Activated effector memory CD4-positive, alpha-beta T cell treated with anti-CD3 and anti-CD28 coated beads, Interleukin-2, amount 50 U/mL, for 16 hours (primary cell): ENCODE data around the gene ABLIM2.

Experiments used
- DNase-seq: peaks from one replicate; pipeline ENCODE4 v3.0.0-alpha.2; 2020

Gene ABLIM2

GRCh38 chr4:8192748-8193738 is 34.4 kb upstream of the ABLIM2 start:
- no peak for DNase-seq

- DNase-seq: no peak
Observed at GRCh38 chr4:8191136-8191747, 32.6 kb upstream of the ABLIM2 start.

GRCh38 chr4:8189551-8190466 is 31.2 kb upstream of the ABLIM2 start:
- no peak for DNase-seq

- DNase-seq: no peak
Observed at GRCh38 chr4:8188743-8189550, 30.3 kb upstream of the ABLIM2 start.

GRCh38 chr4:8188085-8188484 is 29.5 kb upstream of the ABLIM2 start:
- DNase-seq: no peak

- no peak for DNase-seq
Observed at GRCh38 chr4:8185930-8186329, 27.3 kb upstream of the ABLIM2 start.

- no peak for DNase-seq
Observed at GRCh38 chr4:8185295-8185694, 26.7 kb upstream of the ABLIM2 start.

GRCh38 chr4:8184061-8184460 is 25.4 kb upstream of the ABLIM2 start:
- no peak for DNase-seq

GRCh38 chr4:8182858-8183725 is 24.5 kb upstream of the ABLIM2 start:
- no peak for DNase-seq

- DNase-seq: no peak
Observed at GRCh38 chr4:8182294-8182693, 23.7 kb upstream of the ABLIM2 start.

GRCh38 chr4:8181844-8182243 is 23.2 kb upstream of the ABLIM2 start:
- DNase-seq: no peak

- DNase-seq: no peak
Observed at GRCh38 chr4:8181119-8181518, 22.5 kb upstream of the ABLIM2 start.

- no peak for DNase-seq
Observed at GRCh38 chr4:8180310-8181093, 21.9 kb upstream of the ABLIM2 start.

GRCh38 chr4:8179771-8180170 is 21.2 kb upstream of the ABLIM2 start:
- DNase-seq: no peak

- DNase-seq: no peak
Observed at GRCh38 chr4:8179074-8179473, 20.5 kb upstream of the ABLIM2 start.

- DNase-seq: no peak
Observed at GRCh38 chr4:8177956-8178355, 19.3 kb upstream of the ABLIM2 start.

- DNase-seq: no peak
Observed at GRCh38 chr4:8177552-8177951, 18.9 kb upstream of the ABLIM2 start.

- DNase-seq: peak; percentile 72
Observed at GRCh38 chr4:8176547-8177399, 18.2 kb upstream of the ABLIM2 start.

GRCh38 chr4:8175686-8176085 is 17.1 kb upstream of the ABLIM2 start:
- no peak for DNase-seq
